Forelimb muscle (tissue), 1 donor: ENCODE measurements around the gene URB1. TPM values are rescaled to one million over a fixed set of nuclear protein-coding genes. Genes with fewer than 3 reads are reported as not detected.
"Not testable (repeated sequence)": the region's sequence is repeated elsewhere in the genome, so short reads cannot be mapped to it uniquely, and the experiment has no call there.

Source experiments
- DNase-seq: peaks from one replicate; pipeline ENCODE4 v3.0.0-alpha.2; 2013; ENCODE audit warnings: low read depth
- polyA plus RNA-seq: library from polyadenylated mRNA; unstranded; fragments of 120-200 nt; gene quantifications from one replicate; pipeline ENCODE4 v1.2.1, GENCODE V29; 2013; ENCODE audit not compliant: insufficient read length

The URB1 gene
- polyA plus RNA-seq, 1 donor = 12.4 TPM

GRCh38 chr21:32297449-32297848 lies 95.4 kb downstream of the URB1 start:
- no peak for DNase-seq

- no peak for DNase-seq
These were observed 107.3 kb downstream of the URB1 start for GRCh38 chr21:32285476-32285875.

GRCh38 chr21:32282992-32283391 lies 109.8 kb downstream of the URB1 start:
- DNase-seq = no peak

GRCh38 chr21:32281531-32281930 lies 111.3 kb downstream of the URB1 start:
- DNase-seq = no peak

- no peak for DNase-seq
These were observed 113.5 kb downstream of the URB1 start for GRCh38 chr21:32279377-32279680.

- DNase-seq = peak; percentile 77
These were observed 114.1 kb downstream of the URB1 start, which contains the start of gene MIS18A for GRCh38 chr21:32278518-32279376. Gene MIS18A (minus strand): TSS chr21:32279049. CDS start chr21:32279014, 35 bp downstream.

- no peak for DNase-seq
These were observed 114.7 kb downstream of the URB1 start for GRCh38 chr21:32278103-32278502.

GRCh38 chr21:32276671-32277070 lies 116.1 kb downstream of the URB1 start:
- no peak for DNase-seq

- no peak for DNase-seq
These were observed 122.1 kb downstream of the URB1 start for GRCh38 chr21:32270748-32271147.

GRCh38 chr21:32265321-32265720 lies 127.5 kb downstream of the URB1 start:
- not testable (repeated sequence) for DNase-seq

GRCh38 chr21:32261929-32262328 lies 130.9 kb downstream of the URB1 start:
- DNase-seq = no peak

Other genes starting within 250 kb of the URB1 start
- gene MIS18A, start 114.0 kb downstream of the URB1 start, polyA plus RNA-seq = 9.1 TPM
- not detected for gene MRAP, start 94.2 kb downstream of the URB1 start, polyA plus RNA-seq
- gene EVA1C, start 19.7 kb upstream of the URB1 start, polyA plus RNA-seq = 2.1 TPM
- gene TCP10L, start 192.5 kb upstream of the URB1 start, polyA plus RNA-seq = 1.3 TPM
- 24.7 TPM for gene CFAP298, start 219.4 kb upstream of the URB1 start, polyA plus RNA-seq